HepG2 (cell line): ENCODE measurements around the gene FLAD1. TPM values are rescaled to one million over a fixed set of nuclear protein-coding genes. Genes with fewer than 3 reads are reported as not detected.

ENCODE experiments used
- ATAD3A ChIP-seq: sonication (generic); formaldehyde crosslinking; IDR thresholded peaks from 2 replicates; pipeline ENCODE4 v1.4.0; 2020; ENCODE audit warnings: missing genetic modification reagents
- BCLAF1 ChIP-seq: fragments of 450-650 bp; IDR thresholded peaks from 2 replicates; pipeline ENCODE4 v1.6.1; 2017; ENCODE audit warnings: mild to moderate bottlenecking
- HDAC2 ChIP-seq: sonication (generic); formaldehyde crosslinking; IDR thresholded peaks from 2 replicates; pipeline ENCODE4 v1.4.0; 2020; ENCODE audit warnings: missing genetic modification reagents
- ISX ChIP-seq: sonication (generic); formaldehyde crosslinking; conservative IDR thresholded peaks from 2 replicates; pipeline ENCODE4 v1.5.0; 2020; ENCODE audit warnings: missing genetic modification reagents
- MAZ ChIP-seq, 2 experiments: sonication (generic) in 1 of 2; formaldehyde crosslinking in 1 of 2; IDR thresholded peaks; 2 replicates each; pipeline versions ENCODE4 v1.5.0 to v1.6.1; 2012 to 2020; ENCODE audit warnings: low read depth in 2 of 2, mild to moderate bottlenecking in 2 of 2, borderline replicate concordance in 1 of 2, improper control_type of control experiment in 1 of 2, low read length in 1 of 2, missing genetic modification reagents in 1 of 2, moderate library complexity in 1 of 2
- MXI1 ChIP-seq: IDR thresholded peaks from 3 replicates; pipeline ENCODE4 v1.6.1; 2012; ENCODE audit warnings: low read depth, low read length, inconsistent platforms, borderline replicate concordance
- RFXAP ChIP-seq: sonication (generic); formaldehyde crosslinking; IDR thresholded peaks from 2 replicates; pipeline ENCODE4 v1.4.0; 2020; ENCODE audit warnings: missing genetic modification reagents, borderline replicate concordance
- TFE3 ChIP-seq: IDR thresholded peaks from 2 replicates; pipeline ENCODE4 v1.6.1; 2016
- ZFP91 ChIP-seq: sonication (generic); formaldehyde crosslinking; IDR thresholded peaks from 2 replicates; pipeline ENCODE4 v1.9.0; 2022; ENCODE audit warnings: missing genetic modification reagents, mild to moderate bottlenecking, borderline replicate concordance
- ZNF317 ChIP-seq: sonication (generic); formaldehyde crosslinking; IDR thresholded peaks from 2 replicates; pipeline ENCODE4 v1.5.0; 2020; ENCODE audit warnings: mild to moderate bottlenecking, missing genetic modification reagents
- ZNF570 ChIP-seq: sonication (generic); formaldehyde crosslinking; IDR thresholded peaks from 2 replicates; pipeline ENCODE4 v1.4.0; 2020; ENCODE audit warnings: mild to moderate bottlenecking, missing genetic modification reagents, borderline replicate concordance
- ZNF574 ChIP-seq: sonication (generic); formaldehyde crosslinking; IDR thresholded peaks from 2 replicates; pipeline ENCODE4 v1.4.0; 2020; ENCODE audit warnings: missing genetic modification reagents
- polyA plus RNA-seq, 8 experiments: library from polyadenylated mRNA; depleted of rRNA in 3 of 8; stranded (reverse) in 7 of 8; unstranded in 1 of 8; fragments of >200 nt; fragmentation: Illumina TruSeq in 4 of 8; extraction: Trizol in 4 of 8; gene quantifications; 2 replicates each; pipeline versions ENCODE4 v1.2.1 to v1.2.3, GENCODE V29; 2011 to 2016; ENCODE audit warnings: low read depth in 4 of 8, missing spikeins in 1 of 8, mixed read lengths in 1 of 8; ENCODE audit not compliant: insufficient read depth in 1 of 8
- total RNA-seq, 5 experiments: library from RNA; depleted of rRNA; stranded (reverse); fragments of >200 nt; fragmentation: Illumina TruSeq; extraction: Trizol; gene quantifications; 2 replicates each; pipeline ENCODE4 v1.2.3, GENCODE V29; 2016; ENCODE audit warnings: low read depth in 1 of 5
- TF ChIP-seq, protein P1 (sequence below): sonication (generic); formaldehyde crosslinking; IDR thresholded peaks from 2 replicates; pipeline ENCODE4 v1.4.0; 2020; ENCODE audit warnings: missing genetic modification reagents, borderline replicate concordance

Gene FLAD1
- total and polyA plus RNA-seq, 2 of the 13 experiments (the other 11 are each of a cell fraction or from before 2014, with no cell fraction given): 25.9 to 32.8 TPM

GRCh38 chr1:154944401-154945159, 38.6 kb upstream of the FLAD1 start (continued):
- TF ChIP-seq ZFP91 (CRISPR knock-in tag) (peak; percentile 80), MAZ (IDR thresholded peaks at IDR 0.05; ENCODE audit: borderline replicate concordance, low read depth, low read length) (no peak), MAZ (CRISPR knock-in tag; IDR thresholded peaks at IDR 0.05; ENCODE audit: low read depth) (peak; percentile 77; the same call in 1 of the 2 replicates), BCLAF1 (no peak), RFXAP (CRISPR knock-in tag) (no peak), TFE3 (CRISPR knock-in tag) (no peak), MXI1 (peak; percentile 57; the same call in 1 of the 3 replicates), ISX (CRISPR knock-in tag) (no peak), ZNF317 (CRISPR knock-in tag) (no peak; the same call in 1 of the 2 replicates), ZNF574 (CRISPR knock-in tag) (peak; percentile 73), ATAD3A (no peak), HDAC2 (CRISPR knock-in tag) (peak; percentile 75), ZNF570 (no peak)
- TF ChIP-seq, protein P1, sequence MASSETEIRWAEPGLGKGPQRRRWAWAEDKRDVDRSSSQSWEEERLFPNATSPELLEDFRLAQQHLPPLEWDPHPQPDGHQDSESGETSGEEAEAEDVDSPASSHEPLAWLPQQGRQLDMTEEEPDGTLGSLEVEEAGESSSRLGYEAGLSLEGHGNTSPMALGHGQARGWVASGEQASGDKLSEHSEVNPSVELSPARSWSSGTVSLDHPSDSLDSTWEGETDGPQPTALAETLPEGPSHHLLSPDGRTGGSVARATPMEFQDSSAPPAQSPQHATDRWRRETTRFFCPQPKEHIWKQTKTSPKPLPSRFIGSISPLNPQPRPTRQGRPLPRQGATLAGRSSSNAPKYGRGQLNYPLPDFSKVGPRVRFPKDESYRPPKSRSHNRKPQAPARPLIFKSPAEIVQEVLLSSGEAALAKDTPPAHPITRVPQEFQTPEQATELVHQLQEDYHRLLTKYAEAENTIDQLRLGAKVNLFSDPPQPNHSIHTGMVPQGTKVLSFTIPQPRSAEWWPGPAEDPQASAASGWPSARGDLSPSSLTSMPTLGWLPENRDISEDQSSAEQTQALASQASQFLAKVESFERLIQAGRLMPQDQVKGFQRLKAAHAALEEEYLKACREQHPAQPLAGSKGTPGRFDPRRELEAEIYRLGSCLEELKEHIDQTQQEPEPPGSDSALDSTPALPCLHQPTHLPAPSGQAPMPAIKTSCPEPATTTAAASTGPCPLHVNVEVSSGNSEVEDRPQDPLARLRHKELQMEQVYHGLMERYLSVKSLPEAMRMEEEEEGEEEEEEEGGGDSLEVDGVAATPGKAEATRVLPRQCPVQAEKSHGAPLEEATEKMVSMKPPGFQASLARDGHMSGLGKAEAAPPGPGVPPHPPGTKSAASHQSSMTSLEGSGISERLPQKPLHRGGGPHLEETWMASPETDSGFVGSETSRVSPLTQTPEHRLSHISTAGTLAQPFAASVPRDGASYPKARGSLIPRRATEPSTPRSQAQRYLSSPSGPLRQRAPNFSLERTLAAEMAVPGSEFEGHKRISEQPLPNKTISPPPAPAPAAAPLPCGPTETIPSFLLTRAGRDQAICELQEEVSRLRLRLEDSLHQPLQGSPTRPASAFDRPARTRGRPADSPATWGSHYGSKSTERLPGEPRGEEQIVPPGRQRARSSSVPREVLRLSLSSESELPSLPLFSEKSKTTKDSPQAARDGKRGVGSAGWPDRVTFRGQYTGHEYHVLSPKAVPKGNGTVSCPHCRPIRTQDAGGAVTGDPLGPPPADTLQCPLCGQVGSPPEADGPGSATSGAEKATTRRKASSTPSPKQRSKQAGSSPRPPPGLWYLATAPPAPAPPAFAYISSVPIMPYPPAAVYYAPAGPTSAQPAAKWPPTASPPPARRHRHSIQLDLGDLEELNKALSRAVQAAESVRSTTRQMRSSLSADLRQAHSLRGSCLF (CRISPR knock-in tag): no peak
